KOPT-K1 (cell line): ENCODE results near the gene ITGB7.
"Not testable (repeated sequence)": the region's sequence is repeated elsewhere in the genome, so short reads cannot be mapped to it uniquely, and the experiment has no call there.

Source experiments
- H3K27ac ChIP-seq: fragments of 200-600 bp; sonication (generic); 2 replicates; pipeline ENCODE4 v1.5.1; 2016; ENCODE audit warnings: antibody characterized with exemption, mild to moderate bottlenecking, low read depth, low read length; ENCODE audit not compliant: poor library complexity, severe bottlenecking
- H3K36me3 ChIP-seq: fragments of 200-600 bp; sonication (generic); 2 replicates; pipeline ENCODE4 v1.5.1; 2017; ENCODE audit warnings: antibody characterized with exemption, mild to moderate bottlenecking, low read length, moderate library complexity; ENCODE audit not compliant: insufficient read depth
- H3K9me3 ChIP-seq: fragments of 200-600 bp; sonication (generic); 2 replicates; pipeline ENCODE4 v1.5.1; 2017; ENCODE audit warnings: antibody characterized with exemption, low read length, mild to moderate bottlenecking; ENCODE audit not compliant: insufficient read depth, poor library complexity, severe bottlenecking

Gene ITGB7

DNA sequence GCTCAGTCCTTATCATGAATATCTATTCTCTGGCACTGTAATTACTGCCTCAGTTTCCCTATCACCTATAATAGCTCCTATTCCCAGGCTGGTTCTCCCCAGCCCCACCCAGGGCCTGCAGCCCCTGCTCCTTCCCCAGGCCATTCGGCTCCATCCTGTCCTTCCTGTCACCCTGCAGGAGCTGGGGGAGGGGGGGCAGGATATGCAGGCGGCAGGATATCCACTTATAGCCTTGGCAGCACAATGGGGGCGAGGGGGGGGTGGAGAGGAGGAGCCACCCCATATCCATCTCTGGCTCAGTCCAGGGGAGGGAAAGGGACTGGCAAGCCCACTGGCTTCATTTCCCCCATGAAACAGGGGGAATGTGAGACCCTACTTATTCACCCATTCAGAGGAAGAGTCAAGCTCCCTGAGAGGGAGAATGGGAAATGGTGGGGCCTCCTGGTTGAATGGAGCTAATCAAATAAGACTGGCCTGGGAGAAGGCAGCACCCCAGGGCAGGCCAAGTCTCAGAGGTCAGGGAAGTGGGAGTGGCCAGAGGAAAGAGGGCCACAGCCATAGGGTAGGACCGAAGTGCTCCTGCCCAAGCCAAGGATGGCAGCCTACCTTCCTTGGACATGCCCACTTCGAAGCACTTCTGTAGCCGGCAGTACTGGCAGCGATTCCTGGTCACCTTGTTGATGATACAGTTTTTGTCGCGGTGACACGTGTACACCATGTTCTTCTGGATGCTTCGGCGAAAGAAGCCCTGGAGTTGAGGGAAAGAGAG is 7.8 kb upstream of the ITGB7 start:
- Histone ChIP-seq H3K27ac (no peak overlapping the region), H3K36me3 (no peaks in the 10 kb centered on the region), H3K9me3 (no peaks in the 10 kb centered on the region)

DNA sequence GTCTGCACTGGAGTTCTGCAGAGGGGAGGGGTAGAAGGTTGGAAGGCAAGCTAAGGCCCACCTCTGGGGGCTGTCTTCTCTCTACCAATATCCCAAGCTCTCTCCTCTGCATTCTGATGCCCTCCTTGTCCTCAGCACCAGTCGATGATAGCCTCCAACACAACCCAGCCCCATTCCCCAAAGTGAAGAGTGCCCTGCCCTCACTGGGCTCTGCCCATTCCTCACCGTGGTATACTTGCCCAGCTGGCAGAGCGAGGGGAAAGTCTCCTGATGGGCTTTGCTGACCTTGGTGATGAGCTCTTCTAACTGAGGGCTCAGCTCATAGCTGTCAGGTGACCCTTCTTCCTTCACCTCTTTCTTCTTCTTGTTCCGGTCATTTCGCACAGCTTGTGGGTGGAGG is 7.2 kb upstream of the ITGB7 start:
- Histone ChIP-seq H3K27ac (no peak overlapping the region), H3K9me3 (no peaks in the 10 kb centered on the region), H3K36me3 (no peaks in the 10 kb centered on the region)

DNA sequence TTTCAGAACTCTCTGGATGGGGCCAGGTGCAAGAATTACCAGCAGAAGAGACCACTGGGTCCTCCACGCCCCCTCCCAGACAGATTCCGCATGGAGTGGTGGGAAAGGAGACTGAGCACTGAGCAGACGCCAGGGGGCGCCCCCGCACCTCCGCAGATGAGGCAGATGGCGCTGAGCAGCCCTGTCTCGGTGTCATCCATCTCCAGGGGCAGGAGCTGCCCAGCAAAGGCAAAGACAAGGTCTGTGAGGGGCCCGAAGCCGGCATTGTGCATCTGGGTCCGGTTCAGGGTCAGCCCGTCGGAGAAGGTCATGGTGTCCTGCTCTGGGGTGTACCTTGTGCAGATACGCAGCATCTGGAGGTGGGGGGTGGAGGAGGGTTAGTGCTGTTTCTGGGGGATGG is 6.3 kb upstream of the ITGB7 start:
- Histone ChIP-seq H3K36me3 (no peaks in the 10 kb centered on the region), H3K9me3 (no peaks in the 10 kb centered on the region), H3K27ac (no peak overlapping the region)

DNA sequence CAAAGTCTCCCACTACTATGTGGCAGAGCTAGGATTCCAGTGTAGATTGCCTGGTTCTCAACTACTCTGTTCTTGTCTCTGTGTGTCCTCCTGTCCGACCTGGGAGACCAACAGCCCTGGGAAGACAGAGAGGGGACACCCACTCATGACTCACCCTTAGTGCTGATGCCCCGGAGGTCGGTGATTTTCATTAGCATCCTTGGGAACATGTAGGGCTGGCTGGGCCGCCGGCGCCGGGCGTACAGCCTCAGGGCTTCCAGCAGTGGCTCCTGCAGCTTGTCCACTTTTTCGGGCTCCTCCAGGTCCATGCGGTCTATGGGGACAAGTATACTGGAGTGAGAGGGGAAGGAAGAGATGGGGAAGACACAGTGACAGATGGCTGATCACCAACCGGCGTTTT is 5.9 kb upstream of the ITGB7 start:
- Histone ChIP-seq H3K36me3 (no peaks in the 10 kb centered on the region), H3K9me3 (no peaks in the 10 kb centered on the region), H3K27ac (no peak overlapping the region)

DNA sequence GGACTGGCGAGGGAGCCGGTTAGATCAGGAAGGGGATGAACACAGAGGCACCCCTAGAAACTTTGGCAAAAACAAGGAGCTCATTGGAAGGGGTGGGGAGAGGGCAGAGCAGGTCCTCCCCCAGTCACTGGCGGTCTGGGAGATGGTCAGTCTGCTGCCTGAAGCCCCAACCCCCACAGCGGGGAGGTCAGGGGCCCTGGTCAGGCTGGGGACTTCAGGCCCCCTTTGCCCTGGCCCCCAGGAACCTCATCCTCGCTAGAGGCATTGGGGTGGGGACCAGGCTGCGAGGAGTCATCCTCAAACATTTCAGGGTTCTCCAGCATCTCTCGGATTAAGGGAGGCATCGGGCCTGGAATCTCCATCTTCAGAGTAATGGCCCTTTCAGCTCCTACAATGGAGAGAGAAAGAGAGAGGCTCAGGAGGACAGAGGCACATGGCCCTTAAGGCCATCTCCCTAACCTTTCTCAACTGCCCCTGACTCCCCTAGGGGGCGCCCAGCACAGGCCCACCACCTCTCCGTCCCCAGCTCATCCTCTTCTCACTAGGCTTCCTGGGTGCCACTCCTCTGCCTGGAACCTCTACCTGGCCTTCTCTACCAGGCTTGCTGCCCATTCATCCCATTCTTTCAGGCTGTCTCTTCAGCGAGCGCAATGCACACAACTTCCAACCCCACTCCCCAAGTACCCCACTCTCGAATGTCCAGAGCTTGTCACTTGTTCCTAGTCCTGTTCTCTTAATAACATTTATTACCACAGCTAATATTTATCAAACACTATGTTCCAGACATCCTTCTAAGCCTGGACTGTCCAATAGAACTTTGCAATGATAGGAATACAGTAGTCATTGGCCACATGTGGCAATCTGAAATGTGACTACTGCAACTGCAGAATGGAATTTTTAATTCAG is 4.7 kb upstream of the ITGB7 start:
- Histone ChIP-seq H3K36me3 (no peaks in the 10 kb centered on the region), H3K27ac (no peak overlapping the region), H3K9me3 (no peaks in the 10 kb centered on the region)

DNA sequence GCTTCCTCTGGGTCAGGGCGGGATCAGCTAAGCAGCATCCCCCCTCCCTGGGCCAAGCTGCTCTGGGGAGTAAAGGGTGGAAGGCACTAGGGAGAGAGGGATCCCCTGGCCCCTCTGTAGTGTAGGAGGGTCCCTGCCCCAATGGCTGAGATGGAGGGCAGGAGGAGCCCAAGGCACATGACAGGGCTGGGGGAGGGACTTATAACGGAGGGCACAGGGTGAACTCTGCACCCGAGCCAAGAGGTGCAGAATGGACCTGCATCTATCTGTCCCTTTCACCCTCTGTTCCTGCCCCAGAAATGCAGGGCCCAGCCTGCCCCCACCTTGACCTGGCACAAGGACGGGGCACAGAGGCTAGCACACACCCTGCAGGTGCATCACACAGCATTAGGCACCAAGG is 3.8 kb upstream of the ITGB7 start:
- no peaks in the 10 kb centered on the region for H3K36me3 ChIP-seq
- no peak overlapping the region for H3K27ac ChIP-seq
- H3K9me3 ChIP-seq = no peaks in the 10 kb centered on the region

DNA sequence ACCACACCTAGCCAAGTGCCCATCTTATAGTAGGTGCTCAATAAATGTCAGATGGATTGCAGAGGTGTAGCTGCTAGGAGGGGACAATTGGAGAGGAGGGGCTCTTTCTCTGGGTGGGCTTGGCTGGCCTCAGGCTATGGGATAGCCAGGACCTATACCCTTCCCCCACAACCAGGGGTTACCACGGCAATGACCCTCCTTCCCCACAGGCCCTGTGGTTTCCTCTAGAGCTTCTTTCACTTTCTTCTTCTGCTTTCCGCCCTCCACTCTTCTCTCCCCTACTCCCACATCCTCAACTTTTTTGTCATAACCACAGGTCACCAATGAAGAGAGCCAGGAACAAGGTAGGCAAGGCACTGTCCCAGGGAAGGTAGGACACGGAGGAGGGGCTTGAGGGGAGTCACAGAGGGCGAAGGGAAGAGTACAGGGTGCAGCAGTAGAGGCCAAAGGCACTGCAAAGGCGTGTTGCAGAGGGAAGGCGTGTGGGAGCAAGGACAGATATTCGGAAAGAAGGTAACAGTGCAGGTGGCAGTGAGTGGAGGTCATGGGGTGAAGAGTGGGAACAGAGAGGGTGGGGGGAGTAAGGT is 1.9 kb upstream of the ITGB7 start:
- Histone ChIP-seq H3K27ac (peak overlapping the region; percentile 58), H3K36me3 (no peaks in the 10 kb centered on the region), H3K9me3 (no peaks in the 10 kb centered on the region)

DNA sequence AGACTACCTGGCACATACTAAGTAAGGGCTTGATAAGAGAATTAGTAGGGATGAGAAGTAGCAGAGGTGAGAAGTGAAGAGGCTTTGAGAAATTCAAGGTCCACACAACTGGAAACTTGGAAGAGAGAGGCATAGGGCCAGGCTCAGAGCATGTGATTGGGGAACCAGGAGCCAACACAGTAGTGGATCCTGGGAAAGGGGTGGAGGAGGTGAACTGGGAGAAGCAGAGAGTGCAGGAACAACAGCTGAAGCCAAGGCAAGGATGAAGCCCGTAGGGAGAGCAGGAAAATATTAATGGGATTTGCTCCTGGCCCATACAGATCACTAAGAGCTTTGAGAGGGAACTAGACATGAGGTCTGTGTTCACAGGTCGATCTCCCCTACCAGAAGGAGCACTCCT is 1.4 kb upstream of the ITGB7 start:
- no peaks in the 10 kb centered on the region for H3K9me3 ChIP-seq
- no peaks in the 10 kb centered on the region for H3K36me3 ChIP-seq
- peak overlapping the region; percentile 58 for H3K27ac ChIP-seq

DNA sequence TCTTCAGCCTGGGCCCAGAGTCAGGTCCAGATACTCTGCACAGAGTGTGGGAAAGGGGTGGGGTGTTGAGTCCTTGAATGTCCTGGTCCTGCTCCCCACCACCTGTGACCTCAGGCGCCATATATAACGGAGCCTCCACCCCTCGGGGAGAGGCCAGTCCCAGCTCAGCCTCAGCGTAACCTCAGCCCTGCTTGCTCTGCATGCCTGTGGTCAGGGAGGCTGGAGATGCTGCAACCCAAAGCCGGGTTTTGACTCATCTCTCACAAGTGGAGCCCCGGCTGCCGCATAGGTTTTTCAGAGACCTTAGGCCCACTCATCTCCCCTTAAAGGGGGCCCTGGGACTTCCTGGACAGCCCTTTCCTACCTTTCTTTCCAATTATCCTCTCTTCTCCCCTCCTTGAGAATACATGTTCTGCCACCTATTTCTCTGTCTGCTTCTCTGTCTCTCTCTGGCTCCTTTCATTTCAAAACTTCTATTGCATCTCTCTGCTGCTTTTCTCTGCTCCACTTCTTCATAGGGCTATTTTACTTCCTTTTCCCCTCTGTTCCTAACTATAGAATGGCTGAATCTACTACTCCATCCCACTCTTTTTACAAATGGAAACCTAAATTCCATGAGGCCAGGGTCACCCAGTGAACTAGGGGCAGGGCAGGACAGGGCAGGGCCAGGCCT is 1.2 kb downstream of the ITGB7 start:
- Histone ChIP-seq H3K27ac (no peak overlapping the region), H3K36me3 (no peaks in the 10 kb centered on the region), H3K9me3 (no peaks in the 10 kb centered on the region)

DNA sequence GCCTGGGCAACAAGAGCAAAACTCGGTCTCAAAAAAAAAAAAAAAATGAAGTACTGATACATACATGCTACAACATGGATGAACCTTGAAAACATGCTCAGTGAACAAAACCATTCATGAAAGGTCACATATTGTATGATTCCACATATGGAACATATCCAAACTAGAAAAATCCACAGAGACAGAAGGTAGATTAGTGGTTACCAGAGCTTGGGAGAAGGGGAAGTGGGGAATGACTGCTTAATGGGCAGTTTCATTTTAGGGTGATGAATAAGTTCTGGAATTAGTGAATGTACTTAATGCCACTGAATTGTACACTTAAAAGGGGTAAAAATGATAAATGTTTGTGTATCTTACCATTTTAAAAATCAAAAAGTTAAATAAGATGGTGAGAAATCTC is 2.7 kb downstream of the ITGB7 start:
- no peaks in the 10 kb centered on the region for H3K36me3 ChIP-seq
- H3K9me3 ChIP-seq = no peaks in the 10 kb centered on the region
- H3K27ac ChIP-seq = no peak overlapping the region

DNA sequence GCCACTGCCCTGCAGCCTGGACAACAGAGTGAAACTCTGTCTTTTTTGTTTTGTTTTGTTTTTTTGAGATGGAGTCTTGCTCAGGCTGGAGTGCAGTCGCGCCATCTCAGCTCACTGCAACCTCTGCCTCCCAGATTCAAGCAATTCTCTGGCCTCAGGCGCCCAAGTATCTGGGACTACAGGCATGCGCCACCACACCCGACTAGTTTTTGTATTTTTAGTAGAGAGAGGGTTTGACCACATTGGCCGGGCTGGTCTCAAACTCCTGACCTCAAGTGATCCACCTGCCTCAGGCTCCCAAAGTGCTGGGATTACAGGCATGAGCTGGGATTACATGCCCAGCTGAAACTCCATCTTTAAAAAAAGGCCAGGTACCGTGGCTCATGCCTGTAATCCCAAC is 4.7 kb downstream of the ITGB7 start:
- H3K36me3 ChIP-seq, H3K9me3 ChIP-seq, H3K27ac ChIP-seq: not testable (repeated sequence)

DNA sequence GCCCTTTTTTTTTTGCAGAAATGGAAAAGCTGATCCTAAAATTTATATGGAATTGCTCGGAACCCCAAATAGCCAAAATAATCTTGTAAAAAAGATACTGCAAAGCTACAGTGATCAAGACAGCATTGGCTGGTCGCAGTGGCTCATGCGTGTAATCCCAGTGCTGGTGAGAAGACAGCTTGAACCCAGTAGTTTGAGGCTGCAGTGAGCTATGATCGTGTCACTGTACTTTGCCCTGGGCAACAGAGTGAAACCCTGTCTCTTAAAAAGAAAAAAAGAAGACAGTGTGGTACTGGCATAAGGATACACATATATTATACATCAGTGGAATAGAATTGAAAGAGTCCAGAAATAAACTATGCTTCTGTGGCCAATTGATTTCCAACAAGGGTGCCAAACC is 5.4 kb downstream of the ITGB7 start:
- no peak overlapping the region for H3K27ac ChIP-seq

DNA sequence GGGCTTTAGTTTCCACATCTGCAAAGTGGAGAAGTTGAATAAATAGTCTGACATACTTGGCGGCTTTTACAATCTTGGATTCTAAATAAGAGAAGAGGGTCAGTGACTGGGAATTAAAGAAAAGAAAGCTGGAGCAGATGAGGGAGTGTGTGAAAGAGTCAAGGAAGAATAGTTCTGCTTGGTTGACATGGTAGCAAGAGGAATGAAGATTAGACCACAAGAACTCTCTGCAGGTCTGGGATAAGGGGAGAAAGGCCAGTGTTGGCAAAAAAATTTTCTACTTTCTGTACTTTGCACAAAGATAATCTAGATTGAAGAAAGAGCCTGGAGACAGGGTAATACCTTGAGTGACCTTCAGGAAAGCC is 5.9 kb downstream of the ITGB7 start:
- peak overlapping the region; percentile 0 for H3K27ac ChIP-seq
- H3K9me3 ChIP-seq = no peaks in the 10 kb centered on the region
- no peaks in the 10 kb centered on the region for H3K36me3 ChIP-seq

More for the DNA sequence above, 5.4 kb downstream of the ITGB7 start:
- H3K9me3 ChIP-seq = no peaks in the 10 kb centered on the region
- H3K36me3 ChIP-seq = no peaks in the 10 kb centered on the region

DNA sequence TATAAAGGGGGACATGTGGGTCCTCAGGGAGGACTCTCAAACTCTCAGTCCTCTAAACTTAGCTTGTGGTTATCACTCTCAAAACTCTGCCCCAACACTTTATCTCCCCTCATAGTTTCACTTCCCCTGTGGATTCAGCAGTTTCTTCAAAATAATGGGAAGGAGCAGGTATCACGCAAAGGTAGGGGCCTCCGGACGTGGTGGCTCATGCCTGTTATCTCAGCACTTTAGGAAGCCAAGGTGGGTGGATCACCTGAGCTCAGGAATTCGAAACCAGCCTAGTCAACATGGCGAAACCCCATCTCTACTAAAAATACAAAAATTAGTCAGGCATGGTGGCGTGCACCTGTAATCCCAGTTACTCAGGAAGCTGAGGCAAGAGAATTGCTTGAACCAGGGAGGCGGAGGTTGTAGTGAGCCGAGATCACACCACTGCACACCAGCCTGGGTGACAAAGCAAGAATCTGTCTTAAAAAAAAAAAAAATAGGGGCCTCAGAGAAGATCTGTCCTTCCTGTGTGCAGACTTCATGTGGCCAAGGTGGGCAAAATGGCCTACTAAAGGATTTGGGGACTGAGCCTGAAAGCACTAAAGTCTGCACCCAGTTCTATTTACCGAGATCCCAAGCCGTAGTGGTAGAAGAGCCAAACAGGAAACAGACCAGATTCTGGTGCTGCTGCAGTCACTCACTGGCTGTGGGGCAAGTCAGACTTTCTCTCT is 6.4 kb downstream of the ITGB7 start:
- Histone ChIP-seq H3K36me3 (no peaks in the 10 kb centered on the region), H3K27ac (peak overlapping the region; percentile 0)

DNA sequence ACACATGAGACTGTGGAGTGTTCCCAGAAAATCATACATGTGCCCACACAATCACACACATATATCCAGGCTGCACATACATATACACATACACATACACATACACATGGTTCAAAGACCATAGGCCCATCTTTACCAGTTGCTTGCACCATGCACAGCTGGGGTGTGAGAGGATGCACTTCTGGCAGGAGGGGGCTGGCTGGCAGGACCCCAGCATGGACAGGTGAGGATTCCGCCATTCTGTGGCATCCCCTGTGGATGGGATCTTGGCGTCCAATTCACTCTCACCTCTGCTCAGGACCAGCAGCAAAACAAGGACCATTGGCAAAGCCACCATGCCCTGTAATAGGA is 7.0 kb downstream of the ITGB7 start:
- peak overlapping the region; percentile 0 for H3K27ac ChIP-seq

More for the DNA sequence above, 6.4 kb downstream of the ITGB7 start:
- H3K9me3 ChIP-seq = no peaks in the 10 kb centered on the region

More for the DNA sequence above, 7.0 kb downstream of the ITGB7 start:
- H3K36me3 ChIP-seq = no peaks in the 10 kb centered on the region
- no peaks in the 10 kb centered on the region for H3K9me3 ChIP-seq
